Posterior vena cava (tissue), 2 donors: ENCODE results near the gene MGAT5. TPM values are rescaled to one million over a fixed set of nuclear protein-coding genes. Genes with fewer than 3 reads are reported as not detected.

Source experiments
- DNase-seq: peaks from one replicate; pipeline ENCODE4 v3.0.0-alpha.2; 2020; ENCODE audit warnings: low spot score
- intact Hi-C, 2 donors: fragments of 100-400 bp; cut with DNase I; formaldehyde crosslinking; loops; one replicate each; pipeline versions ENCODE4 v1.14.1 to v1.14.2; 2022 to 2023
- total RNA-seq, 2 donors: library from RNA; stranded (reverse); fragmentation: NEBNext Ultra II Directional; extraction: Animal tissue kit (Norgen Biotek cat#: 25700); gene quantifications; one replicate each; pipeline ENCODE4 v1.2.1, GENCODE V29; 2021
- donor health status: DM: yes; HTN: yes; CAD: no.
- donor health status: DM: yes; HTN: yes; CAD: no.

Gene MGAT5
- total RNA-seq, 2 donors from 2014 or later: 41.7 to 42.8 TPM

GRCh38 chr2:134405611-134406081, 151.8 kb downstream of the MGAT5 start:
- no peak for DNase-seq
- intact Hi-C loops: no loop called here

GRCh38 chr2:134406311-134406710, 152.4 kb downstream of the MGAT5 start:
- DNase-seq: no peak
- intact Hi-C loops: no loop called here

GRCh38 chr2:134406736-134407135, 152.9 kb downstream of the MGAT5 start:
- no peak for DNase-seq
- intact Hi-C loops: no loop called here

- DNase-seq: no peak
- intact Hi-C loops: no loop called here
Measured at GRCh38 chr2:134407154-134407890, 153.4 kb downstream of the MGAT5 start.

GRCh38 chr2:134408386-134408785, 154.5 kb downstream of the MGAT5 start:
- DNase-seq: no peak
- intact Hi-C loops: no loop called here

- no peak for DNase-seq
- intact Hi-C loops: no loop called here
Measured at GRCh38 chr2:134408791-134409190, 154.9 kb downstream of the MGAT5 start.

- intact Hi-C loops: loop anchor here (5.0 kb wide), 2 partner anchors 288 to 293 kb away; no protein-coding TSS in a partner anchor
Measured at GRCh38 chr2:134410006-134410405, 156.1 kb downstream of the MGAT5 start.

GRCh38 chr2:134410831-134411231, 157.0 kb downstream of the MGAT5 start:
- DNase-seq: no peak
- intact Hi-C loops: loop anchor here (5.0 kb wide), 2 partner anchors 289 to 294 kb away; no protein-coding TSS in a partner anchor

More at GRCh38 chr2:134410006-134410405, 156.1 kb downstream of the MGAT5 start:
- no peak for DNase-seq

GRCh38 chr2:134411279-134411827, 157.5 kb downstream of the MGAT5 start:
- intact Hi-C loops: loop anchor here (5.0 kb wide), 2 partner anchors 289 to 294 kb away; no protein-coding TSS in a partner anchor
- DNase-seq: no peak

GRCh38 chr2:134411828-134412638, 158.2 kb downstream of the MGAT5 start:
- no peak for DNase-seq

GRCh38 chr2:134412639-134412999, 158.7 kb downstream of the MGAT5 start:
- DNase-seq: no peak
- intact Hi-C loops: loop anchor here (5.0 kb wide), 2 partner anchors 290 to 295 kb away; no protein-coding TSS in a partner anchor

More at GRCh38 chr2:134411828-134412638, 158.2 kb downstream of the MGAT5 start:
- intact Hi-C loops: loop anchor here (5.0 kb wide), 2 partner anchors 290 to 295 kb away; no protein-coding TSS in a partner anchor

GRCh38 chr2:134413430-134413829, 159.6 kb downstream of the MGAT5 start:
- no peak for DNase-seq
- intact Hi-C loops: loop anchor here (5.0 kb wide), 2 partner anchors 291 to 296 kb away; no protein-coding TSS in a partner anchor

GRCh38 chr2:134413912-134414311, 160.0 kb downstream of the MGAT5 start:
- intact Hi-C loops: loop anchor here (5.0 kb wide), 2 partner anchors 292 to 297 kb away; no protein-coding TSS in a partner anchor
- no peak for DNase-seq

- intact Hi-C loops: no loop called here
- DNase-seq: no peak
Measured at GRCh38 chr2:134416018-134416417, 162.1 kb downstream of the MGAT5 start.

GRCh38 chr2:134416637-134417036, 162.8 kb downstream of the MGAT5 start:
- DNase-seq: no peak
- intact Hi-C loops: no loop called here

GRCh38 chr2:134417968-134418582, 164.2 kb downstream of the MGAT5 start:
- DNase-seq: no peak
- intact Hi-C loops: no loop called here

- intact Hi-C loops: no loop called here
- no peak for DNase-seq
Measured at GRCh38 chr2:134420259-134420658, 166.4 kb downstream of the MGAT5 start.

GRCh38 chr2:134420920-134421319, 167.0 kb downstream of the MGAT5 start:
- no peak for DNase-seq
- intact Hi-C loops: no loop called here
